ENCODE data around the gene RFX7. TPM values are rescaled to one million over a fixed set of nuclear protein-coding genes. Genes with fewer than 3 reads are reported as not detected.

Gene RFX7
- polyA plus RNA-seq, 2 of the 4 experiments (the other 2 are of a cell fraction), result 11.7 to 14.9 TPM

- FAIRE-seq (no peak), ATAC-seq (no peak), DNase-seq (ENCODE audit: low read depth in 1 of 2, low spot score in 1 of 2) (no peak)
- POLR2A ChIA-PET, result no interaction called here
- 81% methylated on average over 4 of the region's 4 CpGs for WGBS (ENCODE audit: missing lambda C conversion rate)
- no peak overlapping the region for H3K4me3 ChIP-seq
- no peak overlapping the region for H3K4me2 ChIP-seq
- H3K9me3 ChIP-seq, result peaks cover 33% of the 10 kb centered on the region
- CTCF ChIA-PET, result interaction anchor here (1.1 kb wide), 1 partner anchor 10 kb away, joined by 3 read pairs; no protein-coding TSS in a partner anchor
- H3K4me1 ChIP-seq, result peaks cover 13% of the 10 kb centered on the region; the same call in 2 of the 3 replicates
- no peak overlapping the region for H3K27ac ChIP-seq
- TF ChIP-seq KDM1A (IDR thresholded peaks at IDR 0.05; ENCODE audit: low read depth) (no peak), RAD21 (conservative IDR thresholded peaks at IDR 0.05 in 1 of 2, IDR thresholded peaks at IDR 0.05 in 1 of 2) (no peak), RCOR1 (IDR thresholded peaks at IDR 0.05; ENCODE audit: low read depth, low read length) (no peak), RARB (CRISPR knock-in tag; IDR thresholded peaks at IDR 0.05) (no peak), HOXB5 (CRISPR knock-in tag; IDR thresholded peaks at IDR 0.05) (no peak), FOSB (CRISPR knock-in tag; IDR thresholded peaks at IDR 0.05) (no peak), SREBF2 (IDR thresholded peaks at IDR 0.05) (no peak), POLR2A (IDR thresholded peaks at IDR 0.05; ENCODE audit: low read length) (no peak), MYC (IDR thresholded peaks at IDR 0.05; ENCODE audit: borderline replicate concordance, low read length) (no peak), CHD2 (IDR thresholded peaks at IDR 0.05; ENCODE audit: low read length, partially characterized antibody) (no peak), CBX2 (IDR thresholded peaks at IDR 0.05; ENCODE audit: borderline replicate concordance, low read depth) (no peak), HEYL (CRISPR knock-in tag; IDR thresholded peaks at IDR 0.05) (no peak), CEBPB (IDR thresholded peaks at IDR 0.05) (no peak), ZC3H11A (IDR thresholded peaks at IDR 0.05) (no peak), MAFK (IDR thresholded peaks at IDR 0.05; ENCODE audit: partially characterized antibody) (no peak)
- TF ChIP-seq, protein P1, sequence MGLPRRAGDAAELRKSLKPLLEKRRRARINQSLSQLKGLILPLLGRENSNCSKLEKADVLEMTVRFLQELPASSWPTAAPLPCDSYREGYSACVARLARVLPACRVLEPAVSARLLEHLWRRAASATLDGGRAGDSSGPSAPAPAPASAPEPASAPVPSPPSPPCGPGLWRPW (IDR thresholded peaks at IDR 0.05), result no peak
These were observed 8.9 kb downstream of the RFX7 start for GRCh38 chr15:56234804-56235203.

- 96% methylated on average over 3 of the region's 3 CpGs for WGBS (ENCODE audit: missing lambda C conversion rate)
- ChIA-PET CTCF (interaction anchor here (2.5 kb wide), 1 partner anchor 12 kb away, joined by 14 read pairs; no protein-coding TSS in a partner anchor), POLR2A (no interaction called here)
- H3K27ac ChIP-seq, result no peak overlapping the region
- no peak for DNase-seq (ENCODE audit: low read depth in 1 of 2, low spot score in 1 of 2)
- H3K9me3 ChIP-seq, result peaks cover 45% of the 10 kb centered on the region
- no peak for TF ChIP-seq PHF8 (IDR thresholded peaks at IDR 0.05; ENCODE audit: borderline replicate concordance, low read depth)
- no peak for TF ChIP-seq HEYL (CRISPR knock-in tag; IDR thresholded peaks at IDR 0.05)
- no peak for TF ChIP-seq SMC3 (IDR thresholded peaks at IDR 0.05)
- TF ChIP-seq ZC3H11A (IDR thresholded peaks at IDR 0.05), result no peak
- TF ChIP-seq BHLHE40 (IDR thresholded peaks at IDR 0.05; ENCODE audit: low read depth, low read length), result no peak
- TF ChIP-seq EHF (CRISPR knock-in tag; IDR thresholded peaks at IDR 0.05), result no peak
- no peak for TF ChIP-seq ATOH8 (CRISPR knock-in tag; IDR thresholded peaks at IDR 0.05; ENCODE audit: low read depth)
- no peak for TF ChIP-seq POLR2AphosphoS2 (conservative IDR thresholded peaks at IDR 0.05; ENCODE audit: low read length)
- TF ChIP-seq FOSL2 (IDR thresholded peaks at IDR 0.05), result no peak
- TF ChIP-seq FOSL2 (CRISPR knock-in tag; IDR thresholded peaks at IDR 0.05), result no peak
- no peak for TF ChIP-seq HDAC2 (IDR thresholded peaks at IDR 0.05)
- no peak for TF ChIP-seq EHMT2 (IDR thresholded peaks at IDR 0.05; ENCODE audit: low read depth)
- TF ChIP-seq USF2 (IDR thresholded peaks at IDR 0.05), result no peak
- TF ChIP-seq RARB (CRISPR knock-in tag; IDR thresholded peaks at IDR 0.05), result no peak
- ATAC-seq, result no peak
- H3K4me3 ChIP-seq, result no peak overlapping the region
- no peak for FAIRE-seq
- peaks cover 11% of the 10 kb centered on the region; the same call in 2 of the 3 replicates for H3K4me1 ChIP-seq
- no peak overlapping the region for H3K4me2 ChIP-seq
These were observed 10.1 kb downstream of the RFX7 start for GRCh38 chr15:56233549-56233948.

All from A549 (cell line).